HepG2 (cell line): ENCODE data around the gene NOX3. TPM values are rescaled to one million over a fixed set of nuclear protein-coding genes. Genes with fewer than 3 reads are reported as not detected.

Experiments
- BORCS8-MEF2B ChIP-seq: sonication (generic); formaldehyde crosslinking; IDR thresholded peaks from 2 replicates; pipeline ENCODE4 v1.8.0; 2022; ENCODE audit warnings: mild to moderate bottlenecking, missing genetic modification reagents
- FOXK2 ChIP-seq: fragments of 450-650 bp; IDR thresholded peaks from 2 replicates; pipeline ENCODE4 v1.6.1; 2016
- HNRNPL ChIP-seq: fragments of 200-400 bp; formaldehyde crosslinking; IDR thresholded peaks from 2 replicates; pipeline ENCODE4 v1.6.1; 2017; ENCODE audit warnings: mild to moderate bottlenecking, low read depth, low read length
- HNRNPUL1 ChIP-seq: fragments of 200-400 bp; formaldehyde crosslinking; IDR thresholded peaks from 2 replicates; pipeline ENCODE4 v1.6.1; 2017; ENCODE audit warnings: low read depth, mild to moderate bottlenecking, low read length, moderate library complexity
- KDM3A ChIP-seq: IDR thresholded peaks from 2 replicates; pipeline ENCODE4 v1.6.1; 2018; ENCODE audit warnings: low read depth, missing compliant biosample characterization
- MBD4 ChIP-seq: IDR thresholded peaks from 2 replicates; pipeline ENCODE4 v1.6.1; 2012; ENCODE audit warnings: low read length, inconsistent platforms, borderline replicate concordance
- NCOA2 ChIP-seq: sonication (generic); formaldehyde crosslinking; IDR thresholded peaks from 2 replicates; pipeline ENCODE4 v1.8.0; 2022; ENCODE audit warnings: inconsistent platforms
- NKX3-1 ChIP-seq: sonication (generic); formaldehyde crosslinking; IDR thresholded peaks from 2 replicates; pipeline ENCODE4 v1.5.0; 2020; ENCODE audit warnings: missing genetic modification reagents
- RBM39 ChIP-seq: fragments of 200-400 bp; formaldehyde crosslinking; IDR thresholded peaks from one replicate; pipeline ENCODE4 v1.6.1; 2018; ENCODE audit warnings: antibody characterized with exemption, mild to moderate bottlenecking, low read depth, low read length; ENCODE audit not compliant: poor library complexity, severe bottlenecking
- SP4 ChIP-seq: sonication (generic); formaldehyde crosslinking; IDR thresholded peaks from 2 replicates; pipeline ENCODE4 v1.8.1; 2023; ENCODE audit warnings: mild to moderate bottlenecking, missing genetic modification reagents
- SSRP1 ChIP-seq: IDR thresholded peaks from 2 replicates; pipeline ENCODE4 v1.6.1; 2016; ENCODE audit warnings: control low read depth
- TEAD2 ChIP-seq: sonication (generic); formaldehyde crosslinking; IDR thresholded peaks from 2 replicates; pipeline ENCODE4 v1.9.0; 2021; ENCODE audit warnings: missing genetic modification reagents
- ZBTB3 ChIP-seq: sonication (generic); formaldehyde crosslinking; IDR thresholded peaks from 2 replicates; pipeline ENCODE4 v1.4.0; 2020; ENCODE audit warnings: low read depth, mild to moderate bottlenecking, moderate library complexity, missing genetic modification reagents, borderline replicate concordance
- ZNF12 ChIP-seq: sonication (generic); formaldehyde crosslinking; IDR thresholded peaks from 2 replicates; pipeline ENCODE4 v1.5.0; 2020; ENCODE audit warnings: missing genetic modification reagents
- ZNF550 ChIP-seq: sonication (generic); formaldehyde crosslinking; IDR thresholded peaks from 2 replicates; pipeline ENCODE4 v1.4.0; 2020; ENCODE audit warnings: mild to moderate bottlenecking, missing genetic modification reagents, borderline replicate concordance
- polyA plus RNA-seq, 8 experiments: library from polyadenylated mRNA; depleted of rRNA in 3 of 8; stranded (reverse) in 7 of 8; unstranded in 1 of 8; fragments of >200 nt; fragmentation: Illumina TruSeq in 4 of 8; extraction: Trizol in 4 of 8; gene quantifications; 2 replicates each; pipeline versions ENCODE4 v1.2.1 to v1.2.3, GENCODE V29; 2011 to 2016; ENCODE audit warnings: low read depth in 4 of 8, missing spikeins in 1 of 8, mixed read lengths in 1 of 8; ENCODE audit not compliant: insufficient read depth in 1 of 8
- total RNA-seq, 5 experiments: library from RNA; depleted of rRNA; stranded (reverse); fragments of >200 nt; fragmentation: Illumina TruSeq; extraction: Trizol; gene quantifications; 2 replicates each; pipeline ENCODE4 v1.2.3, GENCODE V29; 2016; ENCODE audit warnings: low read depth in 1 of 5
- TF ChIP-seq, protein P1 (sequence below): sonication (generic); formaldehyde crosslinking; IDR thresholded peaks from 2 replicates; pipeline ENCODE4 v1.5.0; 2020; ENCODE audit warnings: mild to moderate bottlenecking, missing genetic modification reagents, borderline replicate concordance
- TF ChIP-seq, protein P2 (sequence below): sonication (generic); formaldehyde crosslinking; IDR thresholded peaks from 2 replicates; pipeline ENCODE4 v1.4.0; 2020; ENCODE audit warnings: mild to moderate bottlenecking, missing genetic modification reagents
- TF ChIP-seq, protein P3 (sequence below): sonication (generic); formaldehyde crosslinking; IDR thresholded peaks from 2 replicates; pipeline ENCODE4 v1.4.0; 2020; ENCODE audit warnings: missing genetic modification reagents
- TF ChIP-seq, protein P4 (sequence below): sonication (generic); formaldehyde crosslinking; IDR thresholded peaks from 2 replicates; pipeline ENCODE4 v1.9.0; 2022; ENCODE audit warnings: missing genetic modification reagents, mild to moderate bottlenecking, borderline replicate concordance

NOX3 gene
- total and polyA plus RNA-seq, 2 of the 13 experiments (the other 11 are each of a cell fraction or from before 2014, with no cell fraction given) = 0.09 to 0.18 TPM

DNA sequence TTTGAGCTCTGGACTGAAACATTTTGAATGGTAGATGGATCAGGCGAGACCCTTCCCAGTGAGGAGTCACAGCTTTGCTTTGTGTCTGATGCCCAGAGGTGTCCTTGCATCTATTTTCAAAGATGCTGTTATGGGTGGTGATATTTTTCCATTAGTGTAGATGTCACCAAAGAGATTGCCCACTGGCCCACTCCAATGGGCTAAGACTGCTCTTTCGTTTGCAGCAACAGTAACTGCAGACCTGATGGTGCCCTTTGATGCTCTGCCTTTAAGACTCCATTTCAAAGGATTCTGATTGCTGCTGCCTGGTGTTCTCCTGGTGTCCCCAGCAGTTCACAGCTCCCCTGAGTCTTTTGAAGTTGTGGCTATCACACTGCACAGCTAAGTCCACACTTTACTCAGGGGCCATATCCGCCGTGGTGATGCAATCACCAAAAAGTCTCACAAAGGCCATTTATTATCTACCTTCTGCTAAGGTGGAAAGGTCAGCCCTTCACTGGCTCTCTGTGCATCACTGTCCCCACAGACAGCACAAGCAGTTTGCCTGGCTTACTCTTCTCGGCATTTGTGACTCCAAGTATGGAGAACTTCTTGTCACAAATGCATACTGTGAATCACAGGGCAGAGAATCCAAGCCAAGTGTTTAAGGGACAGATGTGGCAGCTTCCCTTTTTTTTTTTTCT lies 56.4 kb downstream of the NOX3 start (continued):
- TF ChIP-seq, protein P1, sequence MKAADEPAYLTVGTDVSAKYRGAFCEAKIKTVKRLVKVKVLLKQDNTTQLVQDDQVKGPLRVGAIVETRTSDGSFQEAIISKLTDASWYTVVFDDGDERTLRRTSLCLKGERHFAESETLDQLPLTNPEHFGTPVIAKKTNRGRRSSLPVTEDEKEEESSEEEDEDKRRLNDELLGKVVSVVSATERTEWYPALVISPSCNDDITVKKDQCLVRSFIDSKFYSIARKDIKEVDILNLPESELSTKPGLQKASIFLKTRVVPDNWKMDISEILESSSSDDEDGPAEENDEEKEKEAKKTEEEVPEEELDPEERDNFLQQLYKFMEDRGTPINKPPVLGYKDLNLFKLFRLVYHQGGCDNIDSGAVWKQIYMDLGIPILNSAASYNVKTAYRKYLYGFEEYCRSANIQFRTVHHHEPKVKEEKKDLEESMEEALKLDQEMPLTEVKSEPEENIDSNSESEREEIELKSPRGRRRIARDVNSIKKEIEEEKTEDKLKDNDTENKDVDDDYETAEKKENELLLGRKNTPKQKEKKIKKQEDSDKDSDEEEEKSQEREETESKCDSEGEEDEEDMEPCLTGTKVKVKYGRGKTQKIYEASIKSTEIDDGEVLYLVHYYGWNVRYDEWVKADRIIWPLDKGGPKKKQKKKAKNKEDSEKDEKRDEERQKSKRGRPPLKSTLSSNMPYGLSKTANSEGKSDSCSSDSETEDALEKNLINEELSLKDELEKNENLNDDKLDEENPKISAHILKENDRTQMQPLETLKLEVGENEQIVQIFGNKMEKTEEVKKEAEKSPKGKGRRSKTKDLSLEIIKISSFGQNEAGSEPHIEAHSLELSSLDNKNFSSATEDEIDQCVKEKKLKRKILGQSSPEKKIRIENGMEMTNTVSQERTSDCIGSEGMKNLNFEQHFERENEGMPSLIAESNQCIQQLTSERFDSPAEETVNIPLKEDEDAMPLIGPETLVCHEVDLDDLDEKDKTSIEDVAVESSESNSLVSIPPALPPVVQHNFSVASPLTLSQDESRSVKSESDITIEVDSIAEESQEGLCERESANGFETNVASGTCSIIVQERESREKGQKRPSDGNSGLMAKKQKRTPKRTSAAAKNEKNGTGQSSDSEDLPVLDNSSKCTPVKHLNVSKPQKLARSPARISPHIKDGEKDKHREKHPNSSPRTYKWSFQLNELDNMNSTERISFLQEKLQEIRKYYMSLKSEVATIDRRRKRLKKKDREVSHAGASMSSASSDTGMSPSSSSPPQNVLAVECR (CRISPR knock-in tag) = peak; percentile 79; the same call in 1 of the 2 replicates
- TF ChIP-seq HNRNPL (0 out of 2 replicates have a peak, but pooled peaks have one; percentile 58), KDM3A (peak; percentile 97), ZNF550 (CRISPR knock-in tag) (no peak), ZNF12 (CRISPR knock-in tag) (peak; percentile 92), MBD4 (peak; percentile 99), TEAD2 (CRISPR knock-in tag) (no peak), SP4 (CRISPR knock-in tag) (peak; percentile 54; the same call in 1 of the 2 replicates), HNRNPUL1 (no peak), NCOA2 (CRISPR knock-in tag) (peak; percentile 100), ZBTB3 (CRISPR knock-in tag) (peak; percentile 98), RBM39 (no peak), FOXK2 (no peak), BORCS8-MEF2B (CRISPR knock-in tag) (peak; percentile 95), SSRP1 (peak; percentile 91; the same call in 1 of the 2 replicates), NKX3-1 (CRISPR knock-in tag) (peak; percentile 97)
- TF ChIP-seq, protein P2, sequence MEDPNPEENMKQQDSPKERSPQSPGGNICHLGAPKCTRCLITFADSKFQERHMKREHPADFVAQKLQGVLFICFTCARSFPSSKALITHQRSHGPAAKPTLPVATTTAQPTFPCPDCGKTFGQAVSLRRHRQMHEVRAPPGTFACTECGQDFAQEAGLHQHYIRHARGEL = no peak
- TF ChIP-seq, protein P3, sequence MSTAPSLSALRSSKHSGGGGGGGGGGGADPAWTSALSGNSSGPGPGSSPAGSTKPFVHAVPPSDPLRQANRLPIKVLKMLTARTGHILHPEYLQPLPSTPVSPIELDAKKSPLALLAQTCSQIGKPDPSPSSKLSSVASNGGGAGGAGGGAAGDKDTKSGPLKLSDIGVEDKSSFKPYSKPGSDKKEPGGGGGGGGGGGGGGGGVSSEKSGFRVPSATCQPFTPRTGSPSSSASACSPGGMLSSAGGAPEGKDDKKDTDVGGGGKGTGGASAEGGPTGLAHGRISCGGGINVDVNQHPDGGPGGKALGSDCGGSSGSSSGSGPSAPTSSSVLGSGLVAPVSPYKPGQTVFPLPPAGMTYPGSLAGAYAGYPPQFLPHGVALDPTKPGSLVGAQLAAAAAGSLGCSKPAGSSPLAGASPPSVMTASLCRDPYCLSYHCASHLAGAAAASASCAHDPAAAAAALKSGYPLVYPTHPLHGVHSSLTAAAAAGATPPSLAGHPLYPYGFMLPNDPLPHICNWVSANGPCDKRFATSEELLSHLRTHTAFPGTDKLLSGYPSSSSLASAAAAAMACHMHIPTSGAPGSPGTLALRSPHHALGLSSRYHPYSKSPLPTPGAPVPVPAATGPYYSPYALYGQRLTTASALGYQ = peak; percentile 100
- TF ChIP-seq, protein P4, sequence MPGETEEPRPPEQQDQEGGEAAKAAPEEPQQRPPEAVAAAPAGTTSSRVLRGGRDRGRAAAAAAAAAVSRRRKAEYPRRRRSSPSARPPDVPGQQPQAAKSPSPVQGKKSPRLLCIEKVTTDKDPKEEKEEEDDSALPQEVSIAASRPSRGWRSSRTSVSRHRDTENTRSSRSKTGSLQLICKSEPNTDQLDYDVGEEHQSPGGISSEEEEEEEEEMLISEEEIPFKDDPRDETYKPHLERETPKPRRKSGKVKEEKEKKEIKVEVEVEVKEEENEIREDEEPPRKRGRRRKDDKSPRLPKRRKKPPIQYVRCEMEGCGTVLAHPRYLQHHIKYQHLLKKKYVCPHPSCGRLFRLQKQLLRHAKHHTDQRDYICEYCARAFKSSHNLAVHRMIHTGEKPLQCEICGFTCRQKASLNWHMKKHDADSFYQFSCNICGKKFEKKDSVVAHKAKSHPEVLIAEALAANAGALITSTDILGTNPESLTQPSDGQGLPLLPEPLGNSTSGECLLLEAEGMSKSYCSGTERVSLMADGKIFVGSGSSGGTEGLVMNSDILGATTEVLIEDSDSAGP (CRISPR knock-in tag) = peak; percentile 98
